Liver (tissue), 9 donors: ENCODE measurements around the gene ERC1. TPM values are rescaled to one million over a fixed set of nuclear protein-coding genes. Genes with fewer than 3 reads are reported as not detected.

ENCODE experiments used
- DNase-seq: peaks from one replicate; pipeline ENCODE4 v3.0.0-alpha.2; 2017; ENCODE audit warnings: low spot score
- H3K27ac ChIP-seq, 2 donors: one replicate each; pipeline ENCODE4 v1.7.0; 2013; ENCODE audit warnings: inconsistent platforms in 2 of 2, low read length in 2 of 2, control low read depth in 1 of 2, low read depth in 1 of 2, mild to moderate bottlenecking in 1 of 2
- H3K27me3 ChIP-seq, 4 donors: one replicate each; pipeline versions ENCODE4 v1.6.1 to v1.7.0; 2013; ENCODE audit warnings: low read length in 3 of 4, inconsistent platforms in 1 of 4, mild to moderate bottlenecking in 1 of 4, moderate library complexity in 1 of 4; ENCODE audit not compliant: control insufficient read depth in 4 of 4, insufficient read depth in 4 of 4
- H3K36me3 ChIP-seq, 4 donors: one replicate each; pipeline versions ENCODE4 v1.6.1 to v1.7.0; 2013; ENCODE audit warnings: low read length in 3 of 4, mild to moderate bottlenecking in 3 of 4, low read depth in 1 of 4, moderate library complexity in 1 of 4; ENCODE audit not compliant: control insufficient read depth in 4 of 4, insufficient read depth in 3 of 4
- H3K4me1 ChIP-seq, 4 donors: one replicate each; pipeline versions ENCODE4 v1.6.1 to v1.7.0; 2013; ENCODE audit warnings: low read length in 3 of 4, mild to moderate bottlenecking in 3 of 4, moderate library complexity in 1 of 4; ENCODE audit not compliant: control insufficient read depth in 4 of 4, insufficient read depth in 4 of 4
- H3K4me3 ChIP-seq, 3 donors: one replicate each; pipeline versions ENCODE4 v1.6.1 to v1.7.0; 2013; ENCODE audit warnings: low read length in 3 of 3, control low read depth in 1 of 3, low read depth in 1 of 3, mild to moderate bottlenecking in 1 of 3
- H3K9ac ChIP-seq, 2 donors: one replicate each; pipeline ENCODE4 v1.7.0; 2013; ENCODE audit warnings: low read length in 2 of 2, mild to moderate bottlenecking in 2 of 2, moderate library complexity in 2 of 2, control low read depth in 1 of 2, low read depth in 1 of 2
- H3K9me3 ChIP-seq, 4 donors: one replicate each; pipeline versions ENCODE4 v1.6.1 to v1.7.0; 2013; ENCODE audit warnings: low read length in 3 of 4; ENCODE audit not compliant: control insufficient read depth in 4 of 4
- ATF3 ChIP-seq: IDR thresholded peaks from 2 replicates; pipeline ENCODE4 v1.6.1; 2016; ENCODE audit warnings: antibody characterized with exemption
- CTCF ChIP-seq: fragments of 150-350 bp; IDR thresholded peaks from 2 replicates; pipeline ENCODE4 v1.5.1; 2017; ENCODE audit warnings: improper control_type of control experiment, low read depth, low read length; ENCODE audit not compliant: missing input control
- EGR1 ChIP-seq, 2 donors: IDR thresholded peaks; 2 replicates each; pipeline ENCODE4 v1.6.1; 2016 to 2018; ENCODE audit warnings: antibody characterized with exemption in 2 of 2, low read depth in 2 of 2
- FOXA1 ChIP-seq: IDR thresholded peaks from 2 replicates; pipeline ENCODE4 v1.6.1; 2016; ENCODE audit warnings: antibody characterized with exemption
- FOXA2 ChIP-seq: IDR thresholded peaks from 2 replicates; pipeline ENCODE4 v1.6.1; 2016; ENCODE audit warnings: antibody characterized with exemption
- GABPA ChIP-seq, 2 donors: IDR thresholded peaks in 1 of 2; conservative IDR thresholded peaks in 1 of 2; 2 replicates each; pipeline ENCODE4 v1.6.1; 2016; ENCODE audit warnings: antibody characterized with exemption in 2 of 2, mild to moderate bottlenecking in 1 of 2, moderate library complexity in 1 of 2
- HNF4A ChIP-seq, 2 donors: conservative IDR thresholded peaks; 2 replicates each; pipeline ENCODE4 v1.6.1; 2016; ENCODE audit warnings: antibody characterized with exemption in 2 of 2, mild to moderate bottlenecking in 2 of 2
- HNF4G ChIP-seq: IDR thresholded peaks from 2 replicates; pipeline ENCODE4 v1.6.1; 2016; ENCODE audit warnings: antibody characterized with exemption
- JUND ChIP-seq, 2 donors: IDR thresholded peaks; 2 replicates each; pipeline ENCODE4 v1.6.1; 2016; ENCODE audit warnings: antibody characterized with exemption in 2 of 2
- MAX ChIP-seq: IDR thresholded peaks from 2 replicates; pipeline ENCODE4 v1.6.1; 2016; ENCODE audit warnings: antibody characterized with exemption
- NR2F2 ChIP-seq: IDR thresholded peaks from 2 replicates; pipeline ENCODE4 v1.6.1; 2016; ENCODE audit warnings: antibody characterized with exemption
- RAD21 ChIP-seq, 2 donors: IDR thresholded peaks; 2 replicates each; pipeline ENCODE4 v1.6.1; 2016; ENCODE audit warnings: antibody characterized with exemption in 2 of 2, mild to moderate bottlenecking in 2 of 2
- REST ChIP-seq: IDR thresholded peaks from 2 replicates; pipeline ENCODE4 v1.6.1; 2016; ENCODE audit warnings: antibody characterized with exemption, mild to moderate bottlenecking
- RXRA ChIP-seq, 2 donors: IDR thresholded peaks; 2 replicates each; pipeline ENCODE4 v1.6.1; 2017 to 2018; ENCODE audit warnings: antibody characterized with exemption in 2 of 2, mild to moderate bottlenecking in 1 of 2
- SP1 ChIP-seq: IDR thresholded peaks from 2 replicates; pipeline ENCODE4 v1.6.1; 2018; ENCODE audit warnings: antibody characterized with exemption, mild to moderate bottlenecking
- TAF1 ChIP-seq: conservative IDR thresholded peaks from 2 replicates; pipeline ENCODE4 v1.6.1; 2016; ENCODE audit warnings: antibody characterized with exemption, mild to moderate bottlenecking
- YY1 ChIP-seq: IDR thresholded peaks from 2 replicates; pipeline ENCODE4 v1.6.1; 2016; ENCODE audit warnings: antibody characterized with exemption, mild to moderate bottlenecking
- ZBTB33 ChIP-seq: IDR thresholded peaks from 2 replicates; pipeline ENCODE4 v1.6.1; 2016; ENCODE audit warnings: antibody characterized with exemption
- WGBS: extraction: QIAGEN DNeasy Blood & Tissue Kit; methylation state at CpG from one replicate; pipeline ENCODE4 v1.1.7; 2013; 5-methylcytosine and 5-hydroxymethylcytosine counted together
- polyA plus RNA-seq, 2 donors: library from polyadenylated mRNA; stranded (reverse) in 1 of 2; unstranded in 1 of 2; fragments of 200-250 nt in 1 of 2; fragments of >200 nt in 1 of 2; fragmentation: Nextera tagmentation in 1 of 2; extraction: Ambion mirVana in 1 of 2; gene quantifications; one replicate each; pipeline versions ENCODE4 v1.2.1 to v1.2.3, GENCODE V29; 2013 to 2015
- total RNA-seq, 2 donors: library from RNA; depleted of rRNA; stranded (reverse); fragments of >200 nt; gene quantifications; one replicate each; pipeline ENCODE4 v1.2.3, GENCODE V29; 2014
- donor health status: healthy.
- donor health status: healthy.
- donor health status: healthy.
- donor health status: healthy.
- donor health status: healthy.

The ERC1 gene
- total and polyA plus RNA-seq, 4 donors: 6.2 to 50.2 (median 10.3) TPM

GRCh38 chr12:1344245-1344644 lies 353.2 kb downstream of the ERC1 start:
- no peak overlapping the region for H3K27ac ChIP-seq
- peaks cover 0 to 7% (median 2%) of the 10 kb centered on the region in 4 donors for H3K4me1 ChIP-seq
- H3K27me3 ChIP-seq: no peaks in the 10 kb centered on the region
- H3K9me3 ChIP-seq: no peaks in the 10 kb centered on the region
- no peaks in the 10 kb centered on the region for H3K36me3 ChIP-seq
- no peak for TF ChIP-seq HNF4G
- no peak for TF ChIP-seq SP1
- TF ChIP-seq MAX: no peak
- no peak for TF ChIP-seq EGR1 (IDR thresholded peaks at IDR 0.05; ENCODE audit: low read depth in 2 of 2)
- no peak for TF ChIP-seq JUND (IDR thresholded peaks at IDR 0.05)
- TF ChIP-seq ATF3: no peak
- no peak for TF ChIP-seq ZBTB33
- TF ChIP-seq GABPA (IDR thresholded peaks at IDR 0.05 in 1 of 2, conservative IDR thresholded peaks at IDR 0.05 in 1 of 2): no peak
- no peak for TF ChIP-seq HNF4A (conservative IDR thresholded peaks at IDR 0.05)
- no peak for TF ChIP-seq CTCF
- no peak for TF ChIP-seq NR2F2
- TF ChIP-seq YY1: no peak
- no peak overlapping the region for H3K4me3 ChIP-seq
- DNase-seq: no peak
- 94% methylated on average over 4 of the region's 4 CpGs for WGBS
- no peak overlapping the region for H3K9ac ChIP-seq

GRCh38 chr12:1346126-1346525 lies 355.1 kb downstream of the ERC1 start:
- 93% methylated on average over 1 of the region's 1 CpG for WGBS
- TF ChIP-seq FOXA1: no peak
- TF ChIP-seq ATF3: no peak
- TF ChIP-seq NR2F2: no peak

GRCh38 chr12:1347294-1347693 lies 356.3 kb downstream of the ERC1 start:
- Histone ChIP-seq H3K9ac (no peak overlapping the region), H3K4me1 (peaks cover 0 to 10% (median 2%) of the 10 kb centered on the region in 4 donors), H3K9me3 (no peaks in the 10 kb centered on the region), H3K27me3 (no peaks in the 10 kb centered on the region), H3K4me3 (no peak overlapping the region), H3K36me3 (no peaks in the 10 kb centered on the region), H3K27ac (no peak overlapping the region)
- TF ChIP-seq CTCF (no peak), YY1 (no peak), SP1 (no peak), RAD21 (IDR thresholded peaks at IDR 0.05) (no peak), RXRA (IDR thresholded peaks at IDR 0.05) (no peak), TAF1 (no peak), FOXA1 (no peak), REST (no peak), GABPA (IDR thresholded peaks at IDR 0.05 in 1 of 2, conservative IDR thresholded peaks at IDR 0.05 in 1 of 2) (no peak), NR2F2 (no peak), ATF3 (no peak), FOXA2 (no peak), HNF4A (conservative IDR thresholded peaks at IDR 0.05) (no peak)
- no peak for DNase-seq

More at GRCh38 chr12:1346126-1346525, 355.1 kb downstream of the ERC1 start:
- no peak overlapping the region for H3K4me3 ChIP-seq
- H3K9ac ChIP-seq: no peak overlapping the region
- no peaks in the 10 kb centered on the region for H3K9me3 ChIP-seq
- no peak overlapping the region for H3K27ac ChIP-seq
- H3K36me3 ChIP-seq: no peaks in the 10 kb centered on the region
- H3K27me3 ChIP-seq: no peaks in the 10 kb centered on the region
- DNase-seq: no peak
- H3K4me1 ChIP-seq: peaks cover 0 to 10% (median 2%) of the 10 kb centered on the region in 4 donors
